Stimulated activated CD4-positive, alpha-beta T cell treated with anti-CD3 and anti-CD28 coated beads, TNF-alpha, amount 100 ng/mL, for 1 hour (primary cell): Measurements from ENCODE around the gene ADTRP.
A peak's percentile ranks its signal among the peaks of the same experiment; 100 is the strongest.

ENCODE experiments used
- DNase-seq, 3 donors: peaks; one replicate each; pipeline ENCODE4 v3.0.0-alpha.2; 2020; ENCODE audit warnings: low read depth in 3 of 3, low spot score in 1 of 3

ADTRP gene

GRCh38 chr6:11756726-11757125 is 21.9 kb downstream of the ADTRP start:
- no peak for DNase-seq

- no peak for DNase-seq
These were observed 22.3 kb downstream of the ADTRP start for GRCh38 chr6:11756292-11756691.

GRCh38 chr6:11755725-11756124 is 22.9 kb downstream of the ADTRP start:
- DNase-seq = no peak

GRCh38 chr6:11754625-11755271 is 23.9 kb downstream of the ADTRP start:
- no peak for DNase-seq

- no peak for DNase-seq
These were observed 24.8 kb downstream of the ADTRP start for GRCh38 chr6:11753798-11754197.

- no peak for DNase-seq
These were observed 26.2 kb downstream of the ADTRP start for GRCh38 chr6:11752360-11752759.

- DNase-seq = no peak
These were observed 27.9 kb downstream of the ADTRP start for GRCh38 chr6:11750682-11751081.

- DNase-seq = no peak
These were observed 29.9 kb downstream of the ADTRP start for GRCh38 chr6:11748591-11749210.

GRCh38 chr6:11747021-11747420 is 31.6 kb downstream of the ADTRP start:
- DNase-seq = no peak

- no peak for DNase-seq
These were observed 33.9 kb downstream of the ADTRP start for GRCh38 chr6:11744753-11745152.

- DNase-seq = no peak
These were observed 34.5 kb downstream of the ADTRP start for GRCh38 chr6:11744101-11744500.

- DNase-seq = no peak
These were observed 37.7 kb downstream of the ADTRP start for GRCh38 chr6:11740875-11741274.

GRCh38 chr6:11738661-11739375 is 39.8 kb downstream of the ADTRP start:
- no peak for DNase-seq

- DNase-seq = no peak
These were observed 40.4 kb downstream of the ADTRP start for GRCh38 chr6:11738234-11738633.

- no peak for DNase-seq
These were observed 42.0 kb downstream of the ADTRP start for GRCh38 chr6:11736601-11737000.

GRCh38 chr6:11734861-11735613 is 43.6 kb downstream of the ADTRP start:
- no peak for DNase-seq

- peak in 1 of 3 donors; percentile 30 for DNase-seq
These were observed 46.5 kb downstream of the ADTRP start for GRCh38 chr6:11732036-11732631.

- DNase-seq = no peak
These were observed 47.2 kb downstream of the ADTRP start for GRCh38 chr6:11731423-11731822.

- no peak for DNase-seq
These were observed 48.0 kb downstream of the ADTRP start for GRCh38 chr6:11730641-11731040.

- peak in 1 of 3 donors; percentile 18 for DNase-seq
These were observed 49.5 kb downstream of the ADTRP start for GRCh38 chr6:11729076-11729475.
